ENCODE results near the gene ZBTB26. TPM values are rescaled to one million over a fixed set of nuclear protein-coding genes. Genes with fewer than 3 reads are reported as not detected.
A peak's percentile ranks its signal among the peaks of the same experiment; 100 is the strongest.

The ZBTB26 gene
- total RNA-seq, 1 donor: 5.4 TPM

GRCh38 chr9:122866079-122866478 is 65.2 kb downstream of the ZBTB26 start:
- Histone ChIP-seq H2AFZ (ENCODE audit: low read length) (no peak overlapping the region), H3K4me3 (ENCODE audit: insufficient read depth, low read length) (no peak overlapping the region), H3K4me1 (ENCODE audit: insufficient read depth, low read length) (no peaks in the 10 kb centered on the region), H4K20me1 (ENCODE audit: insufficient read depth, low read length) (peaks cover 2% of the 10 kb centered on the region), H3K27me3 (ENCODE audit: insufficient read depth, low read length) (no peaks in the 10 kb centered on the region), H3K36me3 (ENCODE audit: insufficient read depth, low read length) (peaks cover 24% of the 10 kb centered on the region), H3K4me2 (ENCODE audit: insufficient read depth, low read length) (no peak overlapping the region), H3K9me3 (ENCODE audit: low read depth, low read length) (no peaks in the 10 kb centered on the region), H3K79me2 (ENCODE audit: insufficient read depth, low read length) (no peaks in the 10 kb centered on the region), H3K27ac (ENCODE audit: low read depth, low read length) (no peak overlapping the region)
- no peak for DNase-seq (ENCODE audit: insufficient read length, low spot score, missing footprints)
- TF ChIP-seq, protein P1, sequence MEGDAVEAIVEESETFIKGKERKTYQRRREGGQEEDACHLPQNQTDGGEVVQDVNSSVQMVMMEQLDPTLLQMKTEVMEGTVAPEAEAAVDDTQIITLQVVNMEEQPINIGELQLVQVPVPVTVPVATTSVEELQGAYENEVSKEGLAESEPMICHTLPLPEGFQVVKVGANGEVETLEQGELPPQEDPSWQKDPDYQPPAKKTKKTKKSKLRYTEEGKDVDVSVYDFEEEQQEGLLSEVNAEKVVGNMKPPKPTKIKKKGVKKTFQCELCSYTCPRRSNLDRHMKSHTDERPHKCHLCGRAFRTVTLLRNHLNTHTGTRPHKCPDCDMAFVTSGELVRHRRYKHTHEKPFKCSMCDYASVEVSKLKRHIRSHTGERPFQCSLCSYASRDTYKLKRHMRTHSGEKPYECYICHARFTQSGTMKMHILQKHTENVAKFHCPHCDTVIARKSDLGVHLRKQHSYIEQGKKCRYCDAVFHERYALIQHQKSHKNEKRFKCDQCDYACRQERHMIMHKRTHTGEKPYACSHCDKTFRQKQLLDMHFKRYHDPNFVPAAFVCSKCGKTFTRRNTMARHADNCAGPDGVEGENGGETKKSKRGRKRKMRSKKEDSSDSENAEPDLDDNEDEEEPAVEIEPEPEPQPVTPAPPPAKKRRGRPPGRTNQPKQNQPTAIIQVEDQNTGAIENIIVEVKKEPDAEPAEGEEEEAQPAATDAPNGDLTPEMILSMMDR (IDR thresholded peaks at IDR 0.05; ENCODE audit: extremely low read depth, low read depth, low read length): no peak

Small RNAs within 50 kb of the gene (small RNA-seq; reads per million reads assigned to genes)
- not detected for gene RNY1P15
- gene SNORD90: 125 reads per million, percentile 97 among the genes with 10 or more reads in this experiment

Other genes with a start within 250 kb of the ZBTB26 start
- gene OR1L4, start 207.5 kb downstream of the ZBTB26 start, total RNA-seq: not detected in 2 replicates
- gene OR1L6, start 189.2 kb downstream of the ZBTB26 start, total RNA-seq: not detected in 2 replicates
- not detected in 2 replicates for gene OR5C1, start 142.6 kb downstream of the ZBTB26 start, total RNA-seq
- not detected in 2 replicates for gene OR1K1, start 131.4 kb downstream of the ZBTB26 start, total RNA-seq
- gene PDCL, start 102.9 kb downstream of the ZBTB26 start, total RNA-seq: 31.8 and 37.3 TPM in 2 replicates
- 49.2 and 52.5 TPM in 2 replicates for gene RC3H2, start 26.2 kb downstream of the ZBTB26 start, total RNA-seq
- gene ZBTB6, start 18.2 kb downstream of the ZBTB26 start, total RNA-seq: 13.8 TPM in 2 replicates
- 49.2 and 56.9 TPM in 2 replicates for gene RABGAP1, start 9.5 kb upstream of the ZBTB26 start, total RNA-seq
- gene GPR21, start 102.2 kb upstream of the ZBTB26 start, total RNA-seq: 1.4 and 2.7 TPM in 2 replicates